ENCODE data around the gene SLC29A3.

GRCh38 chr10:71332466-71332865, 13.4 kb downstream of the SLC29A3 start:
- TF ChIP-seq CTCF (optimal IDR thresholded peaks at IDR 0.05 in 1 of 3, IDR thresholded peaks at IDR 0.05 in 1 of 3, conservative IDR thresholded peaks at IDR 0.05 in 1 of 3; ENCODE audit: extremely low read depth in 1 of 3, insufficient read depth in 2 of 3, low read length in 3 of 3), result no peak
- TF ChIP-seq EZH2 (IDR thresholded peaks at IDR 0.05; ENCODE audit: low read length), result no peak
